NCI-H1930 (cell line): Measurements from ENCODE around the gene ABCA7.

Source experiments
- DNase-seq, 2 experiments: peaks; one replicate each; lab custom pipeline; 2025; lab: John Stamatoyannopoulos, UW

Gene ABCA7

DNA sequence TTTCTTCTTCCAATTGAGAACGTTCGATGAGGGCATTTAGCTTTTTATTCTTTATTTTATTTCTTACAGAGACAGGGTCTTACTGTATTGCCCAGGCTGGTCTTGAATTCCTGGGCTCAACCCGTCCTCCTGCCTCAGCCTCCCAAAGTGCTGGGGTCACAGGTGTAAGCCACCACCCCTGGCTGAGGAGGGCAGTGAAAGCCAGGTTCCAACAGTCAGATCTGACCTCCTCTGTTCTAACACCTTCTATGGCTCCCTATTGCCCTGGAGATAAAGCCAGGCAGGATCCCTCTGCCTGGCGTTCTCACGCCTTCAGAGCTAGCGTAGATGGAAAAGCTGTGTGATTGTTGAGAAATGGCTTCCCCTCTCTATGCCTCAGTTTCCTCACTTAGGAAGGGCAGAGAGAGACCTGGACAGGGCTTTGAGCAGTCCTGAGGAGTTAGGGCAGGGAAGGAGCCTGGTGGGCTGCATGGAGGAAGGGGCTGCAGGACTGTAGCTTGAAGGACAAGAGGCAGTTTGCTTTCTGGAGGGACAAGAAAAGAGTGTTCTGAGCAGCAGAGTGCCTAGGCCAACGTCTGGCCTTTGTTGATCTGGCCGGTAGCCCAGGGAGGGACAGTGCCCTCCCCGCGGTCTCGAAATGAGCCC is 32.6 kb downstream of the ABCA7 start:
- no peak for DNase-seq

DNA sequence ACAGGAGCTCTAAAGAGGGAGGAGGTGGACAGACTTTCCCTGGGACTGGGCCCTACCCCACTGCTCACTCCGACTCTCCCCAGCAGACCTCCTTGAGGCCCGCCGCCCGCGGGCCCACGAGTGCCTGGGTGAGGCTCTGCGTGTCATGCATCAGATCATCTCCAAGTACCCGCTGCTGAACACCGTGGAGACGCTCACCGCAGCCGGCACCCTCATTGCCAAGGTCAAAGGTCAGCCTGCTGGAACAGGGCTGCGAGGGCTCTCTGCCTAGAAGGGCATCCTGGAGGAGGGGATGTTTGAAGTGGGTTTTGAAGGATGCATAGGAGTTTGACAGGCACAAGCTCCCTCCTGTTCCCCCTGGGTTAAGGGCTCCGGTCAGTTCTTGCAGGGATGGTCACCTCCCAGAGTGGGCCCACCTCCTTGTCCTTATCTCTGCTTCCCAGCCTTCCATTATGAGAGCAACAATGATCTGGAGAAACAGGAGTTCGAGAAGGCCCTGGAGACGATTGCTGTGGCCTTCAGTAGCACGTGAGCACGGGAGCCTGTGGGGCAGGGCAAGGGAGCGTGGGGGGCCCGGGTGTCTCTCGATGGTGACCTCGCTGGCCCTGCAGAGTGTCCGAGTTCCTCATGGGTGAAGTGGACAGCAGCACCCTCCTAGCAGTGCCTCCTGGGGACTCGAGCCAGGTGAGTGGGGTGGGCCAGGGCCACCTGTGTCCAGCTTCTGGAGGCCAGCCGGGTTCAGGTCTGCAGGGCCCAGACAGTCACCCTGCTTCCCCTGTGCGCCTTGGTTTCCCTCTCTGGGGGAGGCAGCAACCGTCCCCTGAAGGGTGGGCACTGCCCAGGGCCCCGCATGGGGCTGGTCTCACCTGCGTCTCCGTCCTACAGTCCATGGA is 33.4 kb downstream of the ABCA7 start:
- DNase-seq: no peak

DNA sequence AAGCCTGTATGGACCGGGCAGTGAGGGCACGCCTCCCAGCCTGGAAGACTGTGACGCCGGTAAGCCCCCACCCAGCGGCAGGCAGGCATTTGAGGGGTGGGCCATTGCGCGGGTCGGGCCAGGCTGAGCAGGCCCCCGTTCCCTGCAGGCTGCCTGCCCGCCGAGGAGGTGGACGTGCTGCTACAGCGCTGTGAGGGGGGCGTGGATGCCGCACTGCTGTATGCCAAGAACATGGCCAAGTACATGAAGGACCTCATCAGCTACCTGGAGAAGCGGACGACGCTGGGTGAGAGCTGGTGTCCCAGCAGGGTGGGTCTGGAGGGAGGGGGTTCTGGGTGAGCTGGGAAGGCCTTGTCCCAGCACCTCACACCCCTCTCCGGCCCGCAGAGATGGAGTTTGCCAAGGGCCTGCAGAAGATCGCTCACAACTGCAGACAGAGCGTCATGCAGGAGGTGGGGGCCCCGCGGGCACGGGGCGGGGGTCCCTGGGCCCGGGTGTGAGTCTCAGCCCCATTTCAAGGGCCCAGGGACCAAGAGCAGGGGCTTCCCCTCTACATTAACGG is 34.1 kb downstream of the ABCA7 start:
- DNase-seq: no peak

DNA sequence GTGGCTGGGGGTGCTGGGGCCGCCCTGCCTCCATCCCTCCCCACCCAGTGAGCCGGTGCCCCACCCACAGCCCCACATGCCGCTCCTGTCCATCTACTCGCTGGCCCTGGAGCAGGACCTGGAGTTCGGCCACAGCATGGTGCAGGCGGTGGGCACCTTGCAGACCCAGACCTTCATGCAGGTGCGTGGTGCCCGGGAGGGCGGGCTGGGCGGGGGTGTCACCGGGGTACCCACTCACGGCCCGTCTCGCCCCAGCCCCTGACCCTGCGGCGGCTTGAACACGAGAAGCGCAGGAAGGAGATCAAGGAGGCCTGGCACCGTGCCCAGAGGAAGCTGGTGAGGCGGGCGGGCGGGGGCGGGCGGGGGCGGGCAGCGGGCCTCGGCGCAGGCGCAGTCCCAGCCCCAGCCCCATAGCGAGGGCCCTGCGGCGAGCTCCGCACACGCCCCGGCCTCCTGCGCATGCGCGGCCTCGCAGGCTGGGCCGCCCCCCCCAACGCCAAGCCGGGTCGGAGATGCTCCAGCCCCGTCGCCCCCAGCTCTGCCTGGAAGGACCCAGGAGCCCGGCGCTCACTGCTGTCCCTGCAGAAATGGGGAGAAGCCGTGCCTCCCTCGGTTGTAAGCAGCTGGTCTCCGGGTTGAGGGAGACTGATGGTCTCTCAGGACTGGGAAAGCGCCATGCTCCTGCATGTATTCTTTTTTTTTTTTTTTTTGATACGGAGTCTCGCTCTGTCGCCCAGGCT is 34.8 kb downstream of the ABCA7 start:
- peak in 1 of 2 experiments; percentile 43 for DNase-seq

GRCh38 chr19:1076046-1076386 is 36.1 kb downstream of the ABCA7 start:
- no peak for DNase-seq

- DNase-seq: no peak
Measured at GRCh38 chr19:1076951-1077350, 37.0 kb downstream of the ABCA7 start.

- DNase-seq: no peak
Measured at GRCh38 chr19:1079566-1080111, 39.7 kb downstream of the ABCA7 start.

DNA sequence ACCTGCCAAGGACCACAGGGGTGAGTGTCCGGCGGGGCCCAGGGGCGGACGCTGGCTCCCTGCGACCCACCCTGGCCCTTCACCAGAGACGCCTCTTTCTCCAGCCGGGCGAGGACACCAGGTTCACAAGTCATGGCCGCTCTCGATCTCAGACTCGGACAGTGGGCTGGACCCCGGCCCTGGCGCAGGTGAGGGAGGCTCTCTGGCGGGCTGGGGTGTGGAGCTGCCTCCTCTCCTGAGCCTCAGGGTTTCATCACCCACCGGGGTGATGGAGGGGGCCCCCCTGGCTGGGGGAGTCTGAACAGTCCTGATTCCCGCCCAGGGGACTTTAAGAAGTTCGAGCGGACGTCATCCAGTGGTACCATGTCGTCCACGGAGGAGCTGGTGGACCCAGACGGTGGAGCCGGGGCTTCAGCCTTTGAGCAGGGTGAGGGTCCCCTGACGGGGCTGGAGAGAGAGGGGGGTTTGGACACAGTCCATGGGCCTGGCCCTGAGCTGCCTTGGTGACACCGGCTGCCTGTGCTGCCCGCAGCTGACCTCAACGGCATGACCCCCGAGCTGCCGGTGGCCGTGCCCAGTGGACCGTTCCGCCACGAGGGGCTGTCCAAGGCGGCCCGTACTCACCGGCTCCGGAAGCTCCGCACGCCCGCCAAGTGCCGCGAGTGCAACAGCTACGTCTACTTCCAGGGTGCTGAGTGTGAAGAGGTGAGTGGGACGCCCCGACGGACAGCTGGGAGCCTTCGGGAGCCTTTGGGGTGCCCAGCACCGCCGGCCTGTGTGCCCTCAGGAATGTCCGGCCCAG is 40.7 kb downstream of the ABCA7 start:
- no peak for DNase-seq

GRCh38 chr19:1081301-1082164 is 41.6 kb downstream of the ABCA7 start:
- DNase-seq: no peak

- DNase-seq: no peak
Measured at GRCh38 chr19:1082165-1082927, 42.4 kb downstream of the ABCA7 start.

DNA sequence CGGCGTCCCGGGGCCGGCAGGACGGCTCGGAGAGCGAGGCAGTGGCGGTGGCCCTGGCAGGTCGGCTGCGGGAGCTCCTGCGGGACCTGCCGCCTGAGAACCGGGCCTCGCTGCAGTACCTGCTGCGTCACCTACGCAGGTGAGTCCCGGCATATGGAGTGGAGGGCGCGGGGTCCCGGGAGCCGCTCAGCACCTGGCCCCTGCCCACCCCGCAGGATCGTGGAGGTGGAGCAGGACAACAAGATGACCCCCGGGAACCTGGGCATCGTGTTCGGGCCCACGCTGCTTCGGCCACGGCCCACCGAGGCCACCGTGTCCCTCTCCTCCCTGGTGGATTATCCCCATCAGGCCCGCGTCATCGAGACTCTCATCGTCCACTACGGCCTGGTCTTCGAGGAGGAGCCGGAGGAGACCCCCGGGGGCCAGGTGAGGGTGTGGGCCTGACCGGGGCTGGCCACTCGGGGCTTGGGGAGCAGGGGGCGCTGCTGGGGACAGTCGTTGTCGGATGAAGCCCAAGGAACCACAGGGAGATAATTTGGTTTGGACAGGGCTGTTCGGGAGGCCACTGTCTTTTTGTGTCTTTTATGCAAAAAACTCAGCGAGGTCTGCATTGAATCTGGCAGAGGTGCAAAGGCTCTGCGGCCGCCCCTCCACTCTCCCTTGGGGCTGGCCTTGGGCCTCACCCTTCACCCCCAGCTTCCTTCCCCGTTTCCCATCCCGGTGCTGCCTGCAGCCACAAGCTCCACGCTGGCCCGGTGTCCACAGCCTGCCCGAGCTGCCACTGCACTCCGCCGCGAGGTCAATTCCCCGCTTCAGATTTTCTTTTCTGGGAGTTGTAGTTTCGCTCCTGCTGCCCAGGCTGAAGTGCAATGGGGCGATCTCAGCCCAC is 43.3 kb downstream of the ABCA7 start:
- DNase-seq: no peak

DNA sequence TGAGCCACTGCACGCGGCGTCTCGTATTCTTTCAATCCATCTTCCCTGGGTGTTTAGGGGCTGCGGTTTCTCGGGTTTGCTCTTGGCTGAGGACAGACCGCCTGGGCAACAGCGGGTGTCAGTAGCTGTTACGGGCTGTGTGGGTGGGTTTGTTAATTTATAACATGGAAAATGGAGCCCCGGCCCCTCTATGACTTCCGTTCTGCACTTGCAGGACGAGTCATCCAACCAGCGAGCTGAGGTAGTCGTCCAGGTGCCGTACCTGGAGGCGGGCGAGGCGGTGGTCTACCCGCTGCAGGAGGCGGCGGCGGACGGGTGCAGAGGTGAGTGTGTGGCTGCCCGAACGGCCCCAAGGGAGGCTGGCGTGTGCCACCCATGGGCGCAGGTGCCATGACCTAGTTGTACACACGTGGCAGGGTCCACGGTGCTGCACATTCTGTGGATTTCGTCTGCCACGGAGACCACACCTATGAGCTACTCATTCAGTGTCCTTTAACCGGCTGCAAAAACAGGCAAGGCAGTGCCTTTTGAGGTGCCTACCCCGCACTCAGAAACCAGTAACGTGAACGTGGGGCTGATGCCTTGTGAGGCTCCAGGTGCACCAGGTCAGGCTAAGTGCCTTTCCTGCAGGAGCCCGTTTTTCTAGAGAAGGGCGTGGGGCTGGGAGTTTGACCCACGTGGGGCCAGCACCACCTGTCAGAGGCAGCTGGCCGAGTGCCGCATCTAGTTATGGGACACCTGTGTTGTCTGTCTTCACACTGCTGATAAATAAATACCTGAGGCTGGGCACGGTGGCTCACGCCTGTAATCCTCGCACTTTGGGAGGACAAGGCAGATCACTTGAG is 44.3 kb downstream of the ABCA7 start:
- no peak for DNase-seq

GRCh38 chr19:1085053-1085658 is 45.2 kb downstream of the ABCA7 start:
- DNase-seq: no peak

DNA sequence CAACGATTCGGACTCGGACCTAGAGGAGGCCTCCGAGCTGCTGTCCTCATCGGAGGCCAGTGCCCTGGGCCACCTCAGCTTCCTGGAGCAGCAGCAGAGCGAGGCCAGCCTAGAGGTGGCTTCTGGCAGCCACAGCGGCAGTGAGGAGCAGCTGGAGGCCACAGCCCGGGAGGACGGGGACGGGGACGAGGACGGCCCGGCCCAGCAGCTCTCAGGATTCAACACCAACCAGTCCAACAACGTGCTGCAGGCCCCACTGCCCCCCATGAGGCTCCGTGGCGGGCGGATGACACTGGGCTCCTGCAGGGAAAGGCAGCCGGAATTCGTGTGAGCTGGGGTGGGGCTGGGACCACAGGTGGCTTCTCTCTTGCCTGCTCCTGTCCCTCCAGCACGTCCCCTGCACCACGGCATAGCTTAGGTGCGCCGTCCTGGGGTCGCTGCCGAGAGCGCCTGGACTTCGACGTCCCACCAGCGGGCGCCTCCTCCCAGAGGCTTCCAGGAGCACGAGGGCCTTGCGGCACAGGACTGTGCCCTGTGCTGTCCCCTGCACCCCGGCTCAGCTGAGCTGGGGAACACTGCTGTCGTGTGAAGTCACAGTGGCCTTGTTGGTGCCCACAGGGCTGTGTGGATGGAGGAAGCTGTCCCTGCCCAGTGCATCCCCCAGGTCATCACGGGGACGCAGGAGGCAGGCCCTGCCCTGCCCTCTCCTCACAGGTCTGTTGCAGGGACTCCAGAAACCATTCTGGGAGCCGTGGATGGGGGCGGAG is 46.0 kb downstream of the ABCA7 start:
- no peak for DNase-seq

DNA sequence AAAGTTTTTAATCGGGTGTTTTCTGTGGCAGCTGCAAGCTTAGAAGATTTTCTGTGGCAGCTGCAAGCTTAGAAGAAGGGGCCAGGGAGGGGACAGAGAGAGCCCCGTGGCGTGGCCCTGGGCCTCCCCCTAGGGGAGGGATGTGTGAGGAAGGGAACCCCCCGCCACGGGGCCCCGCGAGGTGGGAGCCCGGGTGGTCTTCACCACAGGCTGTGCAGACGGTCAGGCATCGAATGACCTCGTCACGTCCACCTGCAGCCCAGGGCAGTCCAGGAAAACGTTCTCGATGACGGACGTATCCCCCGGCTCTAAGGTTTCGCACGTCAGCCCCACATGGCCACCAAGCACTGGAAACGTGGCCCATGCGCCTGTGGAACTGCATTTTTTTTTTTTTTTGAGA is 46.7 kb downstream of the ABCA7 start:
- DNase-seq: no peak

GRCh38 chr19:1087813-1088415 is 48.0 kb downstream of the ABCA7 start:
- no peak for DNase-seq
